ENCODE results near the gene DHPS.
"Not testable (repeated sequence)": the region's sequence is repeated elsewhere in the genome, so short reads cannot be mapped to it uniquely, and the experiment has no call there.

Gene DHPS

DNA sequence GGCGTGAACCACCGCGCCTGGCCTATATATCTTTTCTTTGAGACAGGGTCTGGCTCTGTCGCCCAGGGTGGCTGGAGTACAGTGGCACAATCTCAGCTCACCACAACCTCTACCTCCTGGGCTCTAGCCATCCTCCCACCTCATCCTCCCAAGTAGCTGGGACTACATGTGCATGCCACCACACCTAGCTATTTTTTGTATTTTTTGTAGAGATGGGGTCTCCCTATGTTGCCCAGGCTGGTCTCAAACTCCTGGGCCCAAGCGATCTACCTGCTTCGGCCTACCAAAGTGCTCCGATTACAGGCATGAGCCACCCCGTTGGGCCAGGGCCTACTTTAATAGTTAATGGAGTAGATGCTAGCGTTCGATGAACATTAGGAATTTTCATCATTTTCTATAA, 38.6 kb upstream of the DHPS start:
- no peak for DNase-seq
- Histone ChIP-seq H3K4me1 (no peaks in the 10 kb centered on the region; the same call in 1 of the 2 replicates), H3K36me3 (peaks cover 56% of the 10 kb centered on the region), H3K9me3 (no peaks in the 10 kb centered on the region), H3K4me3 (ENCODE audit: low read depth, low read length) (peak overlapping the region; percentile 93), H3K27me3 (no peaks in the 10 kb centered on the region)
- TF ChIP-seq, protein P1, sequence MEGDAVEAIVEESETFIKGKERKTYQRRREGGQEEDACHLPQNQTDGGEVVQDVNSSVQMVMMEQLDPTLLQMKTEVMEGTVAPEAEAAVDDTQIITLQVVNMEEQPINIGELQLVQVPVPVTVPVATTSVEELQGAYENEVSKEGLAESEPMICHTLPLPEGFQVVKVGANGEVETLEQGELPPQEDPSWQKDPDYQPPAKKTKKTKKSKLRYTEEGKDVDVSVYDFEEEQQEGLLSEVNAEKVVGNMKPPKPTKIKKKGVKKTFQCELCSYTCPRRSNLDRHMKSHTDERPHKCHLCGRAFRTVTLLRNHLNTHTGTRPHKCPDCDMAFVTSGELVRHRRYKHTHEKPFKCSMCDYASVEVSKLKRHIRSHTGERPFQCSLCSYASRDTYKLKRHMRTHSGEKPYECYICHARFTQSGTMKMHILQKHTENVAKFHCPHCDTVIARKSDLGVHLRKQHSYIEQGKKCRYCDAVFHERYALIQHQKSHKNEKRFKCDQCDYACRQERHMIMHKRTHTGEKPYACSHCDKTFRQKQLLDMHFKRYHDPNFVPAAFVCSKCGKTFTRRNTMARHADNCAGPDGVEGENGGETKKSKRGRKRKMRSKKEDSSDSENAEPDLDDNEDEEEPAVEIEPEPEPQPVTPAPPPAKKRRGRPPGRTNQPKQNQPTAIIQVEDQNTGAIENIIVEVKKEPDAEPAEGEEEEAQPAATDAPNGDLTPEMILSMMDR (IDR thresholded peaks at IDR 0.05; ENCODE audit: low read depth, low read length): no peak

DNA sequence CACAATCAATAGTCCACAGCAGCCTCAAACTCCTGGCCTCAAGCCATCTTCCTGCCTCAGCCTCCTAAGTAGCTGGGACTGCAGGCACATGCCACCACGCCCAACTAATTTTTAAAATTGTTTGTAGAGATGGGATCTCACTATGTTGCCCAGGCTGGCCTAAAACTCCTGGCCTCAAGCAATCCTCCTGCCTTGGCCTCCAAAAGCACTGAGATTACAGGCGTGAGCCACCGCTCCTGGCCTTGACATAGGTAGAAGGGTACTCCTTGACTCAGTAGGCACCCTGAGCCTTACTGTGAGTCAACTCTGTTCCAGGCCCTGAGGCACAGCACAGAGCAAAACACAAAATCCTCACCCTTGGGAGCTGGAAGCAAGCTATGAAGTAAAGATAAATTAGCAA, 34.2 kb upstream of the DHPS start:
- H3K9me3 ChIP-seq: no peaks in the 10 kb centered on the region
- no peak for DNase-seq
- no peaks in the 10 kb centered on the region for H3K27me3 ChIP-seq
- H3K36me3 ChIP-seq: peaks cover 95% of the 10 kb centered on the region
- TF ChIP-seq, protein P1 (IDR thresholded peaks at IDR 0.05; ENCODE audit: low read depth, low read length): no peak
- H3K4me1 ChIP-seq: no peaks in the 10 kb centered on the region; the same call in 1 of the 2 replicates
- no peak overlapping the region for H3K4me3 ChIP-seq (ENCODE audit: low read depth, low read length)

DNA sequence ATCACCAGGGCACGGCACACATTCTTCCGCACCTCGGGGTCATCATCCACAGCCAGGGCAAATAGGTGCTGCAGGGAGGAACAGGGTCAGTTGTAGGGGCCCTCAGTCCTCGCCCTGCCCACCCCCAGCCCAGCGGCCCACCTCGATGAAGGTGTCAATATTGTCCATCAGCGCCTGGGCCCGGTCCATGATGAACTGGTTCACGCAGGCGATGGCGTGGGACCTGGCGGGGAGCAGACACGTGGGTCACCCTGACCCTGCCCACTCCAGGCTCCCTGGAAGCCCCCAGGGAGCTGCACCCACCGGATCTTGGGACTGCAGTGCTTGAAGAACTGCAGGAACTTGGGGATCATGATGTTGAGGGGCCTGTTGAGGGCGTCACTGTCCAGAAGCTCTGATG, 33.4 kb upstream of the DHPS start:
- no peaks in the 10 kb centered on the region for H3K4me1 ChIP-seq
- H3K4me3 ChIP-seq (ENCODE audit: low read depth, low read length): no peak overlapping the region
- no peak for DNase-seq
- H3K9me3 ChIP-seq: no peaks in the 10 kb centered on the region
- TF ChIP-seq, protein P1 (IDR thresholded peaks at IDR 0.05; ENCODE audit: low read depth, low read length): no peak
- peaks cover 95% of the 10 kb centered on the region for H3K36me3 ChIP-seq
- H3K27me3 ChIP-seq: no peaks in the 10 kb centered on the region

DNA sequence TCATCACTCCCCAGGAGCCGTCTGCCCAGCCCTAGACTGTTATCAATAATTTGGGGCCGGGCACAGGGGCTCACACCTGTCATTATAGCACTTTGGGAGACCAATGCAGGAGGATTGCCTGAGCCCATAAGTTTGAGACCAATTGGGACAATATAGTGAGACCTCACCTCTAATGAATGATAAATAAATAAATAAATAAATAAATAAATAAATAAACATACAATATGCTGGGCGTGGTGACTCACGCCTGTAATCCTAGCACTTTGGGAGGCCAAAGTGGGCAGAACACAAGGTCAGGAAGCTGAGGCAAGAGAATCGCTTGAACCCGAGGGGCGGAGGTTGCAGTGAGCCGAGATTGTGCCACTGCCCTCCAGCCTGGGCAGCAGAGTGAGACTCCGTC, 31.6 kb upstream of the DHPS start:
- not testable (repeated sequence) for H3K9me3 ChIP-seq; H3K4me3 ChIP-seq (ENCODE audit: low read depth, low read length); H3K4me1 ChIP-seq; H3K27me3 ChIP-seq; DNase-seq
- H3K36me3 ChIP-seq: peaks cover 97% of the 10 kb centered on the region

- H3K4me1 ChIP-seq; H3K9me3 ChIP-seq; DNase-seq; H3K27me3 ChIP-seq; H3K4me3 ChIP-seq (ENCODE audit: low read depth, low read length): not testable (repeated sequence)
- peaks cover 94% of the 10 kb centered on the region for H3K36me3 ChIP-seq
These were observed 30.4 kb upstream of the DHPS start for GRCh38 chr19:12712077-12712476.

- TF ChIP-seq, protein P1 (IDR thresholded peaks at IDR 0.05; ENCODE audit: low read depth, low read length): no peak
- H3K36me3 ChIP-seq: peaks cover 94% of the 10 kb centered on the region
- H3K4me3 ChIP-seq (ENCODE audit: low read depth, low read length): no peak overlapping the region
- H3K4me1 ChIP-seq: no peaks in the 10 kb centered on the region
- no peaks in the 10 kb centered on the region for H3K9me3 ChIP-seq
- H3K27me3 ChIP-seq: no peaks in the 10 kb centered on the region
- DNase-seq: no peak
These were observed 29.5 kb upstream of the DHPS start for GRCh38 chr19:12711187-12711586.

DNA sequence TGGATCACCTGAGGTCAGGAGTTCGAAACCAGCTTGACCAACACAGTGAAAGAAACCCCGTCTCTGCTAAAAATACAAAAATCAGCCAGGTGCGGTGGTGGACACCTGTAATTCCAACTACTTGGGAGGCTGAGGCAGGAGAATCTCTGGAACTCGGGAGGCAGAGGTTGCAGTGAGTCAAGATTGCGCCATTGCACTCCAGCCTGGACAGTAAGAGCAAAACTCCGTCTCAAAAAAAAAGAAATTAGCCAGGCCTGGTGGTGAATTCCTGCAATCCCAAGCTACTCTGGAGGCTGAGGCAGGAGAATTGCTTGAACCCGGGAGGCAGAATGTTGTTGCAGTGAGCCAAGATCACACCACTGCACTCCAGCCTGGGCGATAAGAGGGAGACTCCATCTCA, 27.0 kb upstream of the DHPS start:
- no peak overlapping the region for H3K4me3 ChIP-seq (ENCODE audit: low read depth, low read length)
- DNase-seq: no peak
- H3K4me1 ChIP-seq: no peaks in the 10 kb centered on the region
- H3K27me3 ChIP-seq: no peaks in the 10 kb centered on the region
- peaks cover 94% of the 10 kb centered on the region for H3K36me3 ChIP-seq
- no peaks in the 10 kb centered on the region for H3K9me3 ChIP-seq
- TF ChIP-seq, protein P1 (IDR thresholded peaks at IDR 0.05; ENCODE audit: low read depth, low read length): no peak
